H1 (cell line): ENCODE results near the gene KRTAP4-12. TPM values are rescaled to one million over a fixed set of nuclear protein-coding genes. Genes with fewer than 3 reads are reported as not detected.

ENCODE experiments used
- CTCF ChIA-PET: fragments of 300-600 bp; sonication (Branson Sonifier 250); formaldehyde crosslinking; loops from one replicate; lab custom pipeline; 2021; ENCODE audit not compliant: partially characterized antibody; lab: Charles Lee
- POLR2A ChIA-PET: fragments of 300-600 bp; sonication (Branson Sonifier 250); formaldehyde crosslinking; loops from one replicate; lab custom pipeline; 2021; ENCODE audit warnings: inconsistent platforms; ENCODE audit not compliant: partially characterized antibody; lab: Charles Lee
- DNase-seq, 2 experiments: peaks; one replicate each; pipeline versions ENCODE4 v3.0.0 to v3.0.0-alpha.2; 2010 to 2022; ENCODE audit warnings: low spot score in 2 of 2, low read depth in 1 of 2, mixed read lengths in 1 of 2
- FAIRE-seq: peaks from 2 replicates; lab custom pipeline; 2011; peaks lifted over from hg19 to GRCh38; lab: Jason Lieb, UNC
- H2AFZ ChIP-seq: 2 replicates; pipeline ENCODE4 v1.8.1; 2012; ENCODE audit warnings: low read length, inconsistent platforms
- H2AK5ac ChIP-seq: 2 replicates; pipeline ENCODE4 v1.6.1; 2013; ENCODE audit warnings: low read depth, low read length
- H2BK120ac ChIP-seq: replicated peaks from 2 replicates; pipeline ENCODE3; 2013; ENCODE audit warnings: low read depth, low read length, inconsistent platforms
- H2BK12ac ChIP-seq: 2 replicates; pipeline ENCODE4 v1.6.1; 2013; ENCODE audit warnings: low read depth, low read length
- H2BK15ac ChIP-seq: 2 replicates; pipeline ENCODE4 v1.6.1; 2013; ENCODE audit warnings: low read length
- H2BK20ac ChIP-seq: 2 replicates; pipeline ENCODE4 v1.6.1; 2013; ENCODE audit warnings: low read length
- H2BK5ac ChIP-seq: 2 replicates; pipeline ENCODE4 v1.6.1; 2013; ENCODE audit warnings: low read depth, low read length
- H3K14ac ChIP-seq: 2 replicates; pipeline ENCODE4 v1.6.1; 2013; ENCODE audit warnings: inconsistent platforms; ENCODE audit not compliant: insufficient read length
- H3K18ac ChIP-seq: 2 replicates; pipeline ENCODE4 v1.6.1; 2013; ENCODE audit warnings: low read length; ENCODE audit errors: extremely low read depth
- H3K23ac ChIP-seq: 2 replicates; pipeline ENCODE4 v1.6.1; 2013; ENCODE audit warnings: inconsistent platforms; ENCODE audit not compliant: insufficient read length
- H3K23me2 ChIP-seq: 2 replicates; pipeline ENCODE4 v1.6.1; 2013; ENCODE audit warnings: low read depth, low read length
- H3K27ac ChIP-seq: 2 replicates; pipeline ENCODE4 v1.6.1; 2011; ENCODE audit warnings: low read depth, low read length, inconsistent platforms
- H3K27me3 ChIP-seq, 4 experiments: replicated peaks in 1 of 4; 1 replicate in 1 of 4; 2 replicates in 3 of 4; pipeline versions ENCODE4 v1.6.1 to v1.8.1; 2011 to 2013; ENCODE audit warnings: low read length in 3 of 4, mild to moderate bottlenecking in 3 of 4, inconsistent platforms in 2 of 4, mixed read lengths in 2 of 4, moderate library complexity in 1 of 4; ENCODE audit not compliant: control insufficient read depth in 3 of 4, insufficient read depth in 3 of 4; ENCODE audit errors: extremely low read depth in 1 of 4
- H3K36me3 ChIP-seq, 4 experiments: 2 replicates each; pipeline versions ENCODE4 v1.6.1 to v1.8.1; 2011 to 2013; ENCODE audit warnings: mild to moderate bottlenecking in 4 of 4, low read length in 3 of 4, moderate library complexity in 2 of 4, control low read depth in 1 of 4, inconsistent platforms in 1 of 4; ENCODE audit not compliant: insufficient read depth in 4 of 4, control insufficient read depth in 2 of 4
- H3K4ac ChIP-seq: replicated peaks from 2 replicates; pipeline ENCODE3; 2013; ENCODE audit warnings: low read length, low read depth, mixed read lengths, inconsistent platforms; ENCODE audit not compliant: insufficient read length
- H3K4me1 ChIP-seq, 4 experiments: replicated peaks in 1 of 4; 1 replicate in 1 of 4; 2 replicates in 3 of 4; pipeline versions ENCODE4 v1.6.1 to v1.8.1; 2011 to 2013; ENCODE audit warnings: low read length in 3 of 4, inconsistent platforms in 2 of 4, mixed read lengths in 1 of 4; ENCODE audit not compliant: insufficient read depth in 4 of 4, control insufficient read depth in 3 of 4
- H3K4me2 ChIP-seq, 2 experiments: 2 replicates each; pipeline versions ENCODE4 v1.6.1 to v1.8.1; 2011 to 2013; ENCODE audit warnings: low read depth in 2 of 2, low read length in 2 of 2, control low read depth in 1 of 2, inconsistent platforms in 1 of 2, mild to moderate bottlenecking in 1 of 2; ENCODE audit not compliant: insufficient read depth in 1 of 2
- H3K4me3 ChIP-seq, 4 experiments: fragments of 200-600, 300-600 bp in 1 of 4; sonication (generic), shearing (Covaris generic), sonication (Bioruptor Twin) in 1 of 4; 2 replicates each; pipeline versions ENCODE4 v1.5.1 to v1.8.1; 2011 to 2016; ENCODE audit warnings: low read length in 4 of 4, low read depth in 3 of 4, control low read depth in 2 of 4, inconsistent platforms in 2 of 4, mild to moderate bottlenecking in 2 of 4, mixed read lengths in 1 of 4, moderate library complexity in 1 of 4; ENCODE audit not compliant: insufficient read depth in 2 of 4; ENCODE audit errors: extremely low read depth in 1 of 4
- H3K56ac ChIP-seq: replicated peaks from 2 replicates; pipeline ENCODE3; 2013; ENCODE audit warnings: low read depth, mild to moderate bottlenecking, mixed read lengths, low read length, inconsistent platforms; ENCODE audit not compliant: insufficient read length
- H3K79me1 ChIP-seq: 2 replicates; pipeline ENCODE4 v1.6.1; 2013; ENCODE audit warnings: low read depth, low read length, control low read depth
- H3K79me2 ChIP-seq, 2 experiments: 2 replicates each; pipeline versions ENCODE4 v1.6.1 to v1.8.1; 2012 to 2013; ENCODE audit warnings: low read length in 2 of 2, mild to moderate bottlenecking in 2 of 2, inconsistent platforms in 1 of 2; ENCODE audit not compliant: insufficient read depth in 2 of 2, control insufficient read depth in 1 of 2
- H3K9ac ChIP-seq, 4 experiments: replicated peaks in 1 of 4; 1 replicate in 1 of 4; 2 replicates in 3 of 4; pipeline versions ENCODE4 v1.6.1 to v1.8.1; 2011 to 2013; ENCODE audit warnings: low read depth in 3 of 4, low read length in 3 of 4, control low read depth in 2 of 4, mild to moderate bottlenecking in 2 of 4, moderate library complexity in 2 of 4, inconsistent platforms in 1 of 4; ENCODE audit errors: extremely low read depth in 1 of 4
- H3K9me3 ChIP-seq, 2 experiments: 2 replicates each; pipeline versions ENCODE4 v1.6.1 to v1.8.1; 2012 to 2013; ENCODE audit warnings: mild to moderate bottlenecking in 2 of 2, moderate library complexity in 2 of 2, control low read depth in 1 of 2, inconsistent platforms in 1 of 2, low read depth in 1 of 2, low read length in 1 of 2, mixed read lengths in 1 of 2; ENCODE audit not compliant: insufficient read depth in 2 of 2
- H4K20me1 ChIP-seq, 2 experiments: replicated peaks in 1 of 2; 2 replicates each; pipeline versions ENCODE3 to v1.8.1; 2011 to 2013; ENCODE audit warnings: inconsistent platforms in 2 of 2, low read length in 2 of 2, mild to moderate bottlenecking in 1 of 2; ENCODE audit not compliant: insufficient read depth in 2 of 2, control insufficient read depth in 1 of 2
- H4K5ac ChIP-seq: 2 replicates; pipeline ENCODE4 v1.6.1; 2013; ENCODE audit warnings: low read length, low read depth, mixed read lengths, inconsistent platforms; ENCODE audit not compliant: insufficient read length
- H4K8ac ChIP-seq: 2 replicates; pipeline ENCODE4 v1.8.0; 2013; ENCODE audit warnings: mild to moderate bottlenecking, moderate library complexity, low read length, inconsistent platforms; ENCODE audit not compliant: insufficient read depth; ENCODE audit errors: extremely low read depth
- H4K91ac ChIP-seq: replicated peaks from 2 replicates; pipeline ENCODE3; 2013; ENCODE audit warnings: low read length, mixed read lengths, inconsistent platforms; ENCODE audit not compliant: insufficient read length
- BACH1 ChIP-seq: IDR thresholded peaks from 2 replicates; pipeline ENCODE4 v1.6.1; 2012; ENCODE audit warnings: low read length, improper control_type of control experiment
- CBX8 ChIP-seq: fragments of 300-800, 300-1000 bp; sonication (generic); IDR thresholded peaks from 2 replicates; pipeline ENCODE4 v1.7.1; 2016; ENCODE audit warnings: low read depth, low read length, borderline replicate concordance
- CEBPB ChIP-seq: IDR thresholded peaks from 2 replicates; pipeline ENCODE4 v1.6.1; 2012; ENCODE audit warnings: low read depth, low read length
- CREB1 ChIP-seq: IDR thresholded peaks from 2 replicates; pipeline ENCODE4 v1.6.1; 2012; ENCODE audit warnings: inconsistent platforms
- JUND ChIP-seq: IDR thresholded peaks from 2 replicates; pipeline ENCODE4 v1.6.1; 2011; ENCODE audit warnings: mild to moderate bottlenecking, improper control_type of control experiment, low read length
- KDM1A ChIP-seq: fragments of 200-600, 300-600 bp; sonication (generic); IDR thresholded peaks from 2 replicates; pipeline ENCODE4 v1.7.1; 2016; ENCODE audit warnings: mild to moderate bottlenecking, low read length, borderline replicate concordance
- KDM4A ChIP-seq: IDR thresholded peaks from one replicate; pipeline ENCODE4 v1.7.1; 2012; ENCODE audit warnings: low read depth, mild to moderate bottlenecking, moderate library complexity, low read length, inconsistent platforms; ENCODE audit not compliant: severe bottlenecking
- MAFK ChIP-seq: IDR thresholded peaks from 2 replicates; pipeline ENCODE4 v1.6.1; 2012; ENCODE audit warnings: low read depth, mild to moderate bottlenecking, improper control_type of control experiment, low read length
- SP1 ChIP-seq: IDR thresholded peaks from 2 replicates; pipeline ENCODE4 v1.6.1; 2011; ENCODE audit warnings: low read depth, low read length
- SP4 ChIP-seq: IDR thresholded peaks from 2 replicates; pipeline ENCODE4 v1.6.1; 2012; ENCODE audit warnings: low read length, inconsistent platforms
- TCF12 ChIP-seq: IDR thresholded peaks from 2 replicates; pipeline ENCODE4 v1.6.1; 2011; ENCODE audit warnings: low read depth, mild to moderate bottlenecking, low read length
- TEAD4 ChIP-seq: IDR thresholded peaks from 2 replicates; pipeline ENCODE4 v1.6.1; 2012; ENCODE audit warnings: low read depth, low read length, inconsistent platforms, mixed read lengths
- YY1 ChIP-seq: IDR thresholded peaks from 2 replicates; pipeline ENCODE4 v1.6.1; 2011; ENCODE audit warnings: low read depth, mild to moderate bottlenecking, low read length
- ZNF274 ChIP-seq: IDR thresholded peaks from 2 replicates; pipeline ENCODE4 v1.7.0; 2012; ENCODE audit warnings: low read length, borderline replicate concordance; ENCODE audit errors: extremely low read depth
- WGBS, 2 experiments: shearing (Covaris generic) in 1 of 2; methylation state at CpG; one replicate each; pipeline versions ENCODE4 v1.1.6 to v1.1.7; 2013 to 2015; ENCODE audit warnings: low lambda C conversion rate in 2 of 2, mixed read lengths in 2 of 2, inconsistent platforms in 1 of 2, low coverage in 1 of 2, missing lambda C conversion rate in 1 of 2; ENCODE audit not compliant: insufficient replicate concordance in 2 of 2, insufficient coverage in 1 of 2, insufficient read length in 1 of 2; ENCODE audit errors: extremely low coverage in 1 of 2, missing lambda C conversion rate in 1 of 2; 5-methylcytosine and 5-hydroxymethylcytosine counted together
- polyA plus RNA-seq, 7 experiments: library from polyadenylated mRNA; depleted of rRNA in 3 of 7; stranded (reverse) in 5 of 7; unstranded in 2 of 7; fragments of >200 nt in 5 of 7; fragments of 200-250 nt in 2 of 7; gene quantifications; 1 replicate in 5 of 7; 2 replicates in 1 of 7; 4 replicates in 1 of 7; pipeline versions ENCODE4 v1.2.1 to v1.2.3, GENCODE V29; 2011 to 2013; ENCODE audit warnings: missing spikeins in 2 of 7, mixed read lengths in 2 of 7
- total RNA-seq: library from RNA; stranded (reverse); fragmentation: NEBNext Ultra II Directional; extraction: Animal tissue kit (Norgen Biotek cat#: 25700); gene quantifications from 2 replicates; pipeline ENCODE4 v1.2.1, GENCODE V29; 2021
- TF ChIP-seq, protein P1 (sequence below): IDR thresholded peaks from 2 replicates; pipeline ENCODE4 v1.6.1; 2011; ENCODE audit warnings: low read length, improper control_type of control experiment

KRTAP4-12 gene
- total and polyA plus RNA-seq, 2 of the 8 experiments (the other 6 are each of a cell fraction or from before 2014, with no cell fraction given), result not detected

DNA sequence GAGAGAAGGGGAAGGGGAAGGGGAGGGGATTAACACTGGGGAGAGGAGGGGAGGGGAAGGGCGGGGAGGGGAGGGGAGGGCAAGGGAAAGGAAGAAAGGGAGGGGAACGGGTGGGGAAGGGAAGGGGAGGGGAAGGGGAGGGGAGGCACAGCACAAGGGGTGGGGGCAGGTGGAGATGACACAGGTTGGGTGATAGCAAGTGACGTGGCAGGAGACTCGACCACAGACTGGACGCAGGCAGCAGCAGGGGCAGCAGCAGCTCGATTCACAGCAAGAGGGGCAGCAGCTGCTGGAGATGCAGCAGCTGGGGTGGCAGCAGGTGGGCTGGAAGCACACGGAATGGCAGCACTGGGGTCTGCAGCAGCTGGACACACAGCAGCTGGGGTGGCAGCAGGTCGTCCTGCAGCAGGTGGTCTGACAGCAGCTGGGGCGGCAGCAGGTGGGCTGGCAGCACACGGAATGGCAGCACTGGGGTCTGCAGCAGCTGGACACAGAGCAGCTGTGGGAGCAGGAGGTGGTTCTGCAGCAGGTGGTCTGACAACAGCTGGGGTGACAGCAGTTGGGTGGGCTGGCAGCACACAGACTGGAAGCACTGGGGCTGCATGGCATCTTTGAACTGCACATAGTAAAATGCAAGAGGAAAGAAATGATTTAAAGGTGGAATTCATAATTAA lies 22.3 kb downstream of the KRTAP4-12 start, which contains the start of gene KRTAP4-16:
TSS of gene KRTAP4-16 (minus strand) at position 624 of the 674 bp plus-strand sequence. CDS start at position 624, 0 bp downstream.
- H3K23ac ChIP-seq, result no peak within 1 kb of the TSS
- H2BK5ac ChIP-seq, result no peak within 1 kb of the TSS
- H3K14ac ChIP-seq, result no peak within 1 kb of the TSS
- no peaks in the 10 kb centered on the region for H3K36me3 ChIP-seq
- H2AFZ ChIP-seq, result no peak within 1 kb of the TSS
- no peaks in the 10 kb centered on the region for H3K23me2 ChIP-seq
- H3K9ac ChIP-seq, result no peak within 1 kb of the TSS
- no peak within 1 kb of the TSS for H3K18ac ChIP-seq
- no peak within 1 kb of the TSS for H2BK20ac ChIP-seq
- H4K91ac ChIP-seq, result no peak within 1 kb of the TSS
- H2BK12ac ChIP-seq, result no peak within 1 kb of the TSS
- no peak within 1 kb of the TSS for H2AK5ac ChIP-seq
- H3K4me3 ChIP-seq, result no peak within 1 kb of the TSS
- no peaks in the 10 kb centered on the region for H3K79me2 ChIP-seq
- ChIA-PET CTCF (no interaction called here), POLR2A (no interaction called here)
- no peak within 1 kb of the TSS for H3K27ac ChIP-seq
- no peaks in the 10 kb centered on the region for H4K20me1 ChIP-seq
- no peak within 1 kb of the TSS; a peak in 1 of 4 replicates for H3K4me2 ChIP-seq
- H2BK120ac ChIP-seq, result no peak within 1 kb of the TSS
- no peaks in the 10 kb centered on the region for H3K9me3 ChIP-seq
- no peaks in the 10 kb centered on the region for H3K27me3 ChIP-seq
- no peak for FAIRE-seq
- WGBS, 2 experiments, result 80% methylated on average over 4 of the region's 10 CpGs; no CpG with 5 or more reads in 1 of the 2 experiments
- H2BK15ac ChIP-seq, result no peak within 1 kb of the TSS
- no peak within 1 kb of the TSS for H4K5ac ChIP-seq
- no peak within 1 kb of the TSS for H4K8ac ChIP-seq
- no peak within 1 kb of the TSS for H3K56ac ChIP-seq
- no peak for DNase-seq
- H3K79me1 ChIP-seq, result no peaks in the 10 kb centered on the region
- H3K4me1 ChIP-seq, result peaks cover 0 to 4% (median under 1%) of the 10 kb centered on the region in 4 experiments; a peak in 3 of 7 replicates
- no peak within 1 kb of the TSS for H3K4ac ChIP-seq
- no peak for TF ChIP-seq KDM4A
- TF ChIP-seq, protein P1, sequence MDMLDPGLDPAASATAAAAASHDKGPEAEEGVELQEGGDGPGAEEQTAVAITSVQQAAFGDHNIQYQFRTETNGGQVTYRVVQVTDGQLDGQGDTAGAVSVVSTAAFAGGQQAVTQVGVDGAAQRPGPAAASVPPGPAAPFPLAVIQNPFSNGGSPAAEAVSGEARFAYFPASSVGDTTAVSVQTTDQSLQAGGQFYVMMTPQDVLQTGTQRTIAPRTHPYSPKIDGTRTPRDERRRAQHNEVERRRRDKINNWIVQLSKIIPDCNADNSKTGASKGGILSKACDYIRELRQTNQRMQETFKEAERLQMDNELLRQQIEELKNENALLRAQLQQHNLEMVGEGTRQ, result no peak
- TF ChIP-seq CREB1, result no peak
- no peak for TF ChIP-seq KDM1A
- no peak for TF ChIP-seq TCF12
- no peak for TF ChIP-seq CBX8
- TF ChIP-seq SP4, result no peak
- no peak for TF ChIP-seq ZNF274
- no peak for TF ChIP-seq TEAD4
- TF ChIP-seq YY1, result no peak
- TF ChIP-seq CEBPB, result no peak
- TF ChIP-seq SP1, result no peak
- TF ChIP-seq MAFK, result no peak
- TF ChIP-seq BACH1, result no peak
- no peak for TF ChIP-seq JUND
